Skeletal muscle tissue (tissue), 4 donors: ENCODE results near the gene IL17REL. TPM values are rescaled to one million over a fixed set of nuclear protein-coding genes. Genes with fewer than 3 reads are reported as not detected.

Experiments
- H3K27ac ChIP-seq: one replicate; pipeline ENCODE4 v1.7.0; 2013; ENCODE audit warnings: mild to moderate bottlenecking, low read depth, low read length, inconsistent platforms
- H3K27me3 ChIP-seq, 3 donors: one replicate each; pipeline ENCODE4 v1.7.0; 2013; ENCODE audit warnings: low read length in 3 of 3; ENCODE audit not compliant: control insufficient read depth in 3 of 3, insufficient read depth in 3 of 3
- H3K36me3 ChIP-seq, 3 donors: one replicate each; pipeline ENCODE4 v1.7.0; 2013; ENCODE audit warnings: low read length in 3 of 3; ENCODE audit not compliant: control insufficient read depth in 3 of 3, insufficient read depth in 3 of 3
- H3K4me1 ChIP-seq, 3 donors: one replicate each; pipeline ENCODE4 v1.7.0; 2013; ENCODE audit warnings: low read length in 3 of 3, mild to moderate bottlenecking in 3 of 3; ENCODE audit not compliant: control insufficient read depth in 3 of 3, insufficient read depth in 3 of 3
- H3K4me3 ChIP-seq, 3 donors: one replicate each; pipeline ENCODE4 v1.7.0; 2013; ENCODE audit warnings: low read length in 3 of 3
- H3K9ac ChIP-seq, 3 donors: one replicate each; pipeline ENCODE4 v1.7.0; 2013; ENCODE audit warnings: low read length in 3 of 3, mild to moderate bottlenecking in 3 of 3, moderate library complexity in 2 of 3, low read depth in 1 of 3
- H3K9me3 ChIP-seq, 3 donors: one replicate each; pipeline ENCODE4 v1.7.0; 2013; ENCODE audit warnings: low read length in 3 of 3; ENCODE audit not compliant: control insufficient read depth in 3 of 3
- total RNA-seq: library from RNA; depleted of rRNA; stranded (reverse); fragments of >200 nt; gene quantifications from one replicate; pipeline ENCODE4 v1.2.3, GENCODE V29; 2014
- donor health status: Osteomylitis.

Gene IL17REL
- total RNA-seq, 1 donor from 2014 or later: not detected

DNA sequence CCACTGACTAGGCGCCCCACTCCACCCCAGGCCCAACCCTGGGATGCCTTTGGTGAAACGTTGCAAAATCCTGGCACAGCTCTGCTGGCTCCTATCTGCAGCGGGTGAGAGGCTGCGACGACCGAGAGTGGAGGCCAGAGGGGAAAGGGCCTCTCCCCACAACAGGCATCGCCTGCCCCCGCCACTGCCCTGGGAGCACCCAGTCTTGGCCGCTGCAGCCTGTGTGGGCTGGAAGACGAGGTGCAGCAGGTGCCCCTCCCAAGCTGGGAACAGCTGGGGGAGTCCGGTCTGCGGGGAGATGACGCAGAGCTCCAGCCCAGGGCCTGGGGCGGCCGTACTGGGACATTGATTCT, 56.2 kb downstream of the IL17REL start:
- Histone ChIP-seq H3K4me1 (peaks cover 40 to 62% (median 54%) of the 10 kb centered on the region in 3 donors), H3K9ac (peak overlapping the region in 1 of 3 donors; percentile 87), H3K9me3 (no peaks in the 10 kb centered on the region), H3K4me3 (no peak overlapping the region), H3K27me3 (no peaks in the 10 kb centered on the region), H3K36me3 (peaks cover 0 to under 1% (median 0%) of the 10 kb centered on the region in 3 donors), H3K27ac (no peak overlapping the region)

DNA sequence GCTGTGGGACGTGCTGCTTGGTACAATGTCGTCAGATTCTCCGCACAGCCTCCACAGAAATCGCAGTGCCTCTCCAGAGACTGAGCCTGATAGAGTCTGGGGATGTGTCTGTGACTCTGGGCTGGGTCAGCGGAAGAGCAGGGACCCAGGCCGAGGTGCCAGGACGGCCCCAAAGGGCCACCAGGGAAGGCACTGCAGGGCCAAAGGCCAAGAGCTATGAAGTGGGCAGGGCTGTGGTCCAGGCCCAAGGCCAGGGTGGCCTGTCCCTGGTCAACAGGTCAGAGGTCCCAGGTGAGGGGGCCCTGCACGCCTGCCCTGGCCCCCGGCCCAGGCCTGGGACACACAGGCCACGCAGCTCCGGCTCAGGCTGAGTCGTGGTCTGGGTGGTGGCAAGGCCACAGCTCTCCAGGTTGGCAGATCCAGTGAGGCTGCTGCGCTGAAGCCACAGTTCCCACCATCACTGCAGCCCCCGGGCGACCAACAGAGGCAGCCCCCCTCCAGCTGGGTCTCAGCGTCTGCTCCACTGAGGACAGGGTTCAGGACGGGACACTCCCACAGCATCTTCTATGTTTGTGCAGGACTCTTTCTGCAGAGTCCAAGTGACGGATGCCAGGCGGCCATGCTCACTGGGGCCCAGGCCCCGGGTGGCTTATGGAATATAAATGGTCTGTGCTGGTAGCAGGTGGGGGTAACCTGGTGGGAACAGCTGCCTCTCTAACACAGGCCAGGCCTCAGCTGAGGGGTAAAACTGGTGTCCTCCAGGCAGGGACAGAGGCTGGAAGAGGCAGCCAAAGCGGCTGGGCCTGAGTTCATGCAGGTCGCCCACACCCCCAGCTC, 56.8 kb downstream of the IL17REL start:
- H3K4me3 ChIP-seq: no peak overlapping the region
- no peaks in the 10 kb centered on the region for H3K36me3 ChIP-seq
- H3K4me1 ChIP-seq: peaks cover 40 to 62% (median 54%) of the 10 kb centered on the region in 3 donors
- H3K27ac ChIP-seq: peak overlapping the region; percentile 93
- H3K9me3 ChIP-seq: no peaks in the 10 kb centered on the region
- H3K27me3 ChIP-seq: no peaks in the 10 kb centered on the region
- peak overlapping the region in 2 of 3 donors; percentile 87 for H3K9ac ChIP-seq

DNA sequence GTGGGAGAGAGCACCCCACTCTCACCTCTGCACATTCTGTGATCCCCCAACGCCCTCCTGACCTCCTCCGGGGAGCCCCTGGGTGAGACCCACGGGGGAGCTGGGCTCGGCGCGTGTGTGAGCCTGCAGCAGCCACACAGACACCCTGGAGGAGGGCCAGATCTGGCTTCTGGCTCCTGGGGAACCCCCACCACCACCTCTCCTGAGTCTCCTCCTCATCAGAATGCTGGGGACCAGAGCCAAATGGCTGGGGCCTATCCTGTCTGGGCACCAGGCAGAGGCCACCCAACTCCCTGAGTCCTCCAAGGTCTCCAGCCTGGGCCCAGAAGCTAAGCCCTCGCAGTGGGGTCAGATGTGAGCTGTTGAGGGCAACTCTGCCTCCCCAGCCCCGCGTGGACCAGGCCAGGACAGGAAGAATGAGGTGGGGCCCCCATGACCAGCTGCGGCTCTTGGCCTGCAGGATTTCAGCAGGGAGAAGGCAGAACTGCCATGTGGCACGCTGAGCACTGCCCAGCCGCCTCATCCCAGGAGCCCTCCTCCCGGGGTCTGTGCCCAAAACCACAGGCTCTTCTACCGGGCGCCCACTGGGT, 57.5 kb downstream of the IL17REL start:
- H3K27me3 ChIP-seq: no peaks in the 10 kb centered on the region
- no peaks in the 10 kb centered on the region for H3K9me3 ChIP-seq
- peak overlapping the region; percentile 51 to 87 (median 87) for H3K9ac ChIP-seq
- no peaks in the 10 kb centered on the region for H3K36me3 ChIP-seq
- peak overlapping the region; percentile 93 for H3K27ac ChIP-seq
- peaks cover 39 to 62% (median 54%) of the 10 kb centered on the region in 3 donors for H3K4me1 ChIP-seq
- H3K4me3 ChIP-seq: peak overlapping the region in 1 of 3 donors; percentile 13

DNA sequence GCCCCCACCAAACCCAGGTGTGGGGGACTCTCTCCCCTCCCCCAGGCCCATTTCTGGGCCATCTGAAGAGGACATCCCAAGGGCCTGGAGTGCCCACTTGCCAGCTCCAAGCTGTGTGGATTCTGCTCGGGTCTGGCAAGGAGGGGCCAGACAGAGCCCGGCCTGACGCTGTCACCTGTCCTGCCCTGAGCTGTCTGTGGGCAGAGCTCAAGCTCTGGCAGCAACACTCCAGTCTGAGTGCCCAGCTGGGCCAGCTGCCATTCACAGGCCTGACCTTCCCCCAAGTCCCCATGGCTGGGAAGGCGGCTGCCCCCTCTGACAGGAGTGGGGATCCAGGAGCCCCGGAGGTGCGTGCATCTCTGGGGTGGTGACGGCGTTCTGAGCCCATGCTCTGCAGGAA, 58.2 kb downstream of the IL17REL start:
- Histone ChIP-seq H3K9ac (peak overlapping the region; percentile 72 to 87 (median 87)), H3K4me1 (peaks cover 32 to 55% (median 47%) of the 10 kb centered on the region in 3 donors), H3K27ac (peak overlapping the region; percentile 93), H3K36me3 (no peaks in the 10 kb centered on the region), H3K4me3 (peak overlapping the region in 2 of 3 donors; percentile 23 to 41), H3K27me3 (no peaks in the 10 kb centered on the region), H3K9me3 (no peaks in the 10 kb centered on the region)

DNA sequence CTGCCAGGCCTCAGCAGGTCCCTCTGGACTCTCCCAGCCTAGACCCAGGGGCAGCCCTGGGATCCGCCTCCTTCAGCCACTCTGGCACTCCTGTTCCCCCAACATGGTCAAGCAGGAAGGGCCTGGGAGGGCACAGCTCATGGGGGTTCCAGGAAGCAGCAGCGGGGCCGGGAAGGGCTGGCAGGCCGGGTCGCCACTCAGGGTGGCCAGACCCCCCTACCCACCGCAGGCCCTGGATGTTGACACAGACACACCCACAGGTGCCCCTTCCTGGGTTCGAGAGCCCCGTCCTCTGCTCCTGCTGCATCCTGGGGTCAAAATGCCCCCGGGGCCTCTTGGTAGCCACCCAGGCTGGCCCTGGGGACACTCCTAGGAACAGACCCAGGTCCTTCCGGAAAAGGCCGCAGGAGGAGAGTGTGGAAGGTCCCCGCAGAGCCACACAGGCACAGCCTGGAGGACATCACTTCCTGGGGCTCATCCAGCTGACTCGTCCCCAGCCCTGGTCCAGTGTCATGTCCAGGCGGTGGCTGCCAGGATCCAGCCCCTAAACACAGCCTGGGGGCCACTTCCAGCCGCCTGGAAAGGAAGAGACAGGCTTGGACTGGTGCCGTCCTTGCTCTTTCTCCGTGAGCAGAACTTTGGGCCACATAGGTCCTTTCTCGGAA, 58.8 kb downstream of the IL17REL start:
- Histone ChIP-seq H3K27me3 (no peaks in the 10 kb centered on the region), H3K9ac (peak overlapping the region; percentile 72 to 87 (median 87)), H3K4me3 (peak overlapping the region in 2 of 3 donors; percentile 23 to 41), H3K36me3 (no peaks in the 10 kb centered on the region), H3K27ac (peak overlapping the region; percentile 93), H3K9me3 (no peaks in the 10 kb centered on the region), H3K4me1 (peaks cover 30 to 49% (median 44%) of the 10 kb centered on the region in 3 donors)

DNA sequence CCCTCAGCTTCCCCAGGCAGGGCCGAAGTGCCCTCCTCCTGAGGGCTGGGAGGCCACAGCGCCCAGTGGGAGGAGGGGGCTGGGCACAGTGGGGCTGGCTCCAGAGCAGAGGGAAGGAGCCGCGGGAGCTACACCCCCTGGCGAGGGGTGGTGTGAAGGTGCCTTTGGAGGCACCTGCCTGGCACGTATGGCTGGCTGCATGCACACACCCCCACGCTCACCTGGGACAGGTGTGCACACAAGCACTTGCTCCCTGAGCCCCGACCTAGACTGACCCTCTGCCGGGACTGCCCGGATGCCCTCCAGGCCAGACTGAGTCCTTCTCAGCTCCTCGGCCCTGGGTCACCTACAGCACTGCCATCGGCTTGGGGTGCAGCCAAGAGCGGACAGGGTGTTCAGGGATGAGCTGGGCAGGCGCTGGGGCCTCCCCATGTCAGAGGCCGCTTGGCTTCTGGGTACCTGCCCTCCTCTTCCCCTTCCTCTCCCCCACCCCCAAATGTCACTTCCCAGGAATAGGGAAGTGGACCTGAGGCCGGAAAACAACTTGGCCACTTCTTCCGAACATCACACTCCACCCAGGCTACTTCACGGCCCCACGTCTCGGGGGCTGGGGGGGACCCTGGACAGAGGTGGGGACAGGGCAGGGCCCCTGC, 59.4 kb downstream of the IL17REL start:
- Histone ChIP-seq H3K36me3 (no peaks in the 10 kb centered on the region), H3K4me1 (peaks cover 30 to 48% (median 44%) of the 10 kb centered on the region in 3 donors)

DNA sequence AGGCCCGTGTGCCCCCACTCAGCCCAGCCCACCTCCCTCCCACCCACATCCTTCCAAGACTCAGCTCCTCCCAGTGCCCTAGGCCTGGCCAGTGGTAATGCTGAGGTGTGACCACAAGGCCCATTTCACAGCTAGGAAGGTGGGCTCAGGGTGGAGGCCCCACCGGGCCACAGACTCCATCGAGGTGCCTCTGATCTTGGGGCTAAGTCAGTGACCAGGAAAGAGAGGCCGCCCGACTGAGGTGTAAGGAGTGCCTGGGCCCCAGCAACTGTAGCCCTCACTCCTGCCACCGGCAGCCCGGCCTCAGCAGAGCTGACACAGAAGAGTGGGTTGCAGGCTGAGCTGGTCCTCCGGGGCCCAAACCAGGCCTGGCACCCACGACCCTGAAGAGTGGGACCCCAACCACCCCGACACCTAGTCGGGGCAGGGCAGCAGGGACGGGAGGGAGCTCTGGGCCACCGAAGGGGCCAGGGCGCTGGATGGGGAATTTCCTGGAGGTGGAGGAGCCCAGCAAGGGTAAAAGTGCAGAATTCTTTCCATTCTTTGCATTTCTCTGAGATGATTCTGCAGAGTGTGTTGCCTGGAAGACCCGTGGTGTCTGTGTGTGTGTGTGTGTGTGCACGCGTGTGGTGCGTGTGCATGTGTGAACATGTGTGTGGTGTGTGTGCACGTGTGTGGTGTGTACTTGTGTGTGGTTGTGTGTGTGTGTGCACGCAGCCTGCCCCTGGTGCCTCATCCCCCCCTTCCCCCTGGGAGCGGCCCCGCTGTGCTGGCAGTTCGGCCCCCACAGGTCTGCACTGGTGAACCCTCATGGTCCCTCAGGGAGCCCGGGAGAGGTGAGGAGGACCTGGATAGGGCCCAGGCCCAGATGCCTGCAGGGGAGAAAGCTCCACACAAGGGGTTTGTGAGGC, 60.3 kb downstream of the IL17REL start:
- H3K4me1 ChIP-seq: peaks cover 30 to 48% (median 44%) of the 10 kb centered on the region in 3 donors

More for the DNA sequence above, 59.4 kb downstream of the IL17REL start:
- Histone ChIP-seq H3K9ac (peak overlapping the region in 2 of 3 donors; percentile 87), H3K4me3 (no peak overlapping the region), H3K27ac (peak overlapping the region; percentile 93), H3K27me3 (no peaks in the 10 kb centered on the region), H3K9me3 (no peaks in the 10 kb centered on the region)

DNA sequence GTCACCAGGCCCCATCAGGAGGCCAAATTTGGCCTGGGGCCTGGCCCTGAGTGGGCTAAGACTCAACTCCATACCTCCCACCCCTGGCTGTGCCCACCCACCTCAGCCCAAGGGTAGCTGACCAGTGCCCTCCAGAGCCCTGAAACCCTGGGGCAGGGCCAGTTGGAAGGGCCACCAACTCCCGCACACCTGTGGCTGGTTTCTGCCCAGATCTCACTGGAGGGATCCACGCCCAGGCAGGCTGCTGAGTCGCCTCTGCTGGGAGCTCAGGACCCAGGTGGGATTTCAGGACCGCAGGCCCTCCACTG, 60.9 kb downstream of the IL17REL start:
- Histone ChIP-seq H3K27ac (no peak overlapping the region), H3K4me1 (peaks cover 30 to 44% (median 41%) of the 10 kb centered on the region in 3 donors)

More for the DNA sequence above, 60.3 kb downstream of the IL17REL start:
- H3K36me3 ChIP-seq: no peaks in the 10 kb centered on the region
- H3K4me3 ChIP-seq: no peak overlapping the region
- H3K9ac ChIP-seq: peak overlapping the region in 1 of 3 donors; percentile 40
- H3K9me3 ChIP-seq: no peaks in the 10 kb centered on the region
- H3K27me3 ChIP-seq: no peaks in the 10 kb centered on the region
- H3K27ac ChIP-seq: no peak overlapping the region

More for the DNA sequence above, 60.9 kb downstream of the IL17REL start:
- Histone ChIP-seq H3K9ac (no peak overlapping the region), H3K4me3 (no peak overlapping the region), H3K9me3 (no peaks in the 10 kb centered on the region), H3K36me3 (no peaks in the 10 kb centered on the region), H3K27me3 (no peaks in the 10 kb centered on the region)
